Keratinocyte (primary cell): ENCODE data around the gene APEH. TPM values are rescaled to one million over a fixed set of nuclear protein-coding genes. Genes with fewer than 3 reads are reported as not detected.

Experiments used
- DNase-seq: peaks from one replicate; pipeline ENCODE4 v3.0.0-alpha.2; 2011; ENCODE audit warnings: low read depth, missing footprints, low spot score
- FAIRE-seq: peaks from 2 replicates; lab custom pipeline; 2011; peaks lifted over from hg19 to GRCh38; lab: Jason Lieb, UNC
- H2AFZ ChIP-seq: 2 replicates; pipeline ENCODE4 v1.6.0; 2012; ENCODE audit warnings: low read length, control low read depth, inconsistent platforms; ENCODE audit not compliant: control insufficient read depth
- H3K27ac ChIP-seq: 2 replicates; pipeline ENCODE4 v1.5.1; 2011; ENCODE audit warnings: low read length; ENCODE audit not compliant: control insufficient read depth, insufficient read depth
- H3K27me3 ChIP-seq: 3 replicates; pipeline ENCODE4 v1.6.0; 2011; ENCODE audit warnings: low read length; ENCODE audit not compliant: control insufficient read depth, insufficient read depth; ENCODE audit errors: extremely low read depth
- H3K36me3 ChIP-seq, 2 experiments: 2 replicates in 1 of 2; 3 replicates in 1 of 2; pipeline ENCODE4 v1.5.1; 2011; ENCODE audit warnings: low read length in 2 of 2, mild to moderate bottlenecking in 1 of 2; ENCODE audit not compliant: control insufficient read depth in 2 of 2, insufficient read depth in 2 of 2; ENCODE audit errors: extremely low read depth in 1 of 2
- H3K4me1 ChIP-seq: 3 replicates; pipeline ENCODE4 v1.5.1; 2011; ENCODE audit warnings: low read length; ENCODE audit not compliant: control insufficient read depth, insufficient read depth; ENCODE audit errors: extremely low read depth
- H3K4me2 ChIP-seq: 3 replicates; pipeline ENCODE4 v1.6.0; 2011; ENCODE audit warnings: low read depth, low read length; ENCODE audit not compliant: control insufficient read depth, insufficient read depth; ENCODE audit errors: extremely low read depth
- H3K4me3 ChIP-seq, 3 experiments: fragments of 200-600 bp in 1 of 3; sonication (generic) in 1 of 3; 2 replicates in 2 of 3; 3 replicates in 1 of 3; pipeline ENCODE4 v1.5.1; 2011 to 2016; ENCODE audit warnings: low read length in 3 of 3, mild to moderate bottlenecking in 3 of 3, control low read depth in 2 of 3, inconsistent platforms in 1 of 3, low read depth in 1 of 3, mixed read lengths in 1 of 3, mixed run types in 1 of 3, moderate library complexity in 1 of 3; ENCODE audit not compliant: control insufficient read depth in 2 of 3, insufficient read depth in 2 of 3; ENCODE audit errors: extremely low read depth in 1 of 3
- H3K79me2 ChIP-seq: 2 replicates; pipeline ENCODE4 v1.6.0; 2012; ENCODE audit warnings: low read length; ENCODE audit not compliant: control insufficient read depth, insufficient read depth
- H3K9ac ChIP-seq: 3 replicates; pipeline ENCODE4 v1.6.0; 2011; ENCODE audit warnings: low read length; ENCODE audit not compliant: control insufficient read depth, insufficient read depth; ENCODE audit errors: extremely low read depth
- H3K9me1 ChIP-seq: 3 replicates; pipeline ENCODE4 v1.6.0; 2011; ENCODE audit warnings: low read length; ENCODE audit not compliant: control insufficient read depth, insufficient read depth; ENCODE audit errors: extremely low read depth
- H3K9me3 ChIP-seq: 2 replicates; pipeline ENCODE4 v1.5.1; 2012; ENCODE audit warnings: low read depth, low read length; ENCODE audit not compliant: control insufficient read depth
- H4K20me1 ChIP-seq: 3 replicates; pipeline ENCODE4 v1.6.0; 2011; ENCODE audit warnings: low read length; ENCODE audit not compliant: control insufficient read depth, insufficient read depth; ENCODE audit errors: extremely low read depth
- CTCF ChIP-seq, 3 experiments: IDR thresholded peaks in 1 of 3; conservative IDR thresholded peaks in 1 of 3; optimal IDR thresholded peaks in 1 of 3; 2 replicates in 2 of 3; 3 replicates in 1 of 3; pipeline versions ENCODE3 to v1.5.1; 2011; ENCODE audit warnings: low read length in 3 of 3, mild to moderate bottlenecking in 3 of 3, moderate library complexity in 2 of 3, control low read depth in 1 of 3, inconsistent platforms in 1 of 3; ENCODE audit not compliant: insufficient read depth in 2 of 3; ENCODE audit errors: extremely low read depth in 1 of 3
- EZH2 ChIP-seq: IDR thresholded peaks from one replicate; pipeline ENCODE4 v1.6.1; 2012; ENCODE audit warnings: inconsistent platforms, mild to moderate bottlenecking, low read length, moderate library complexity
- dilution Hi-C: fragments of 300-500 bp; cut with MboI; formaldehyde crosslinking; loops from one replicate; pipeline ENCODE4 v1.7.0; 2020; ENCODE audit warnings: low sequenced_read_pairs; ENCODE audit not compliant: extremely low pct_ligation_motif_present
- polyA plus RNA-seq, 5 experiments: library from polyadenylated mRNA; depleted of rRNA in 3 of 5; stranded (reverse) in 3 of 5; stranded (forward) in 1 of 5; unstranded in 1 of 5; fragments of >200 nt; gene quantifications; 1 replicate in 1 of 5; 2 replicates in 3 of 5; 3 replicates in 1 of 5; pipeline versions ENCODE4 v1.2.1 to v1.2.3, GENCODE V29; 2011 to 2012; ENCODE audit warnings: missing spikeins in 2 of 5, low read depth in 1 of 5, low replicate concordance in 1 of 5

Gene APEH
- polyA plus RNA-seq, 1 donor (not counting 4 experiments of a cell fraction or from before 2014, with no cell fraction given), result 106 TPM

DNA sequence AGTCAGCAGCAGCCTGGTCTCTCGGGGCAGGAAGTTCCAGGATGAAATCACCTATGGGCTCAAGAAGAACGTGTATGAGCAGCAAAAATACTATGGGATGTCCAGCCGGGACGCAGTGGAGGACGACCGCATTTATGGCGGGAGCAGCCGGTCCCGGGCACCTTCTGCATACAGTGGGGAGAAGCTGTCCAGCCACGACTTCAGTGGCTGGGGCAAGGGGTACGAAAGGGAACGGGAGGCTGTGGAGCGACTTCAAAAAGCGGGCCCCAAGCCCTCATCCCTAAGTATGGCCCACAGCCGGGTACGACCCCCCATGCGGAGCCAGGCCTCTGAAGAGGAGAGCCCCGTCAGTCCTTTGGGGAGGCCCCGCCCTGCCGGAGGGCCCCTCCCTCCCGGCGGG, 12.1 kb upstream of the APEH start:
- no peaks in the 10 kb centered on the region for H3K4me1 ChIP-seq
- FAIRE-seq (no peak), DNase-seq (no peak)
- no peaks in the 10 kb centered on the region for H3K36me3 ChIP-seq
- no peak overlapping the region for H2AFZ ChIP-seq
- no peak overlapping the region for H3K4me3 ChIP-seq
- TF ChIP-seq CTCF (optimal IDR thresholded peaks at IDR 0.05 in 1 of 3, IDR thresholded peaks at IDR 0.05 in 1 of 3, conservative IDR thresholded peaks at IDR 0.05 in 1 of 3; ENCODE audit: extremely low read depth in 1 of 3, insufficient read depth in 2 of 3, low read length in 3 of 3) (no peak), EZH2 (no peak)
- no peaks in the 10 kb centered on the region for H4K20me1 ChIP-seq
- dilution Hi-C loops, result loop anchor here (25.0 kb wide), 1 partner anchor 100 kb away; the partner anchor contains the start of gene BSN
- H3K9me3 ChIP-seq, result no peaks in the 10 kb centered on the region
- peaks cover 22% of the 10 kb centered on the region for H3K27me3 ChIP-seq
- H3K79me2 ChIP-seq, result no peaks in the 10 kb centered on the region
- H3K27ac ChIP-seq, result no peak overlapping the region
- no peak overlapping the region for H3K4me2 ChIP-seq
- H3K9ac ChIP-seq, result no peak overlapping the region
- no peaks in the 10 kb centered on the region for H3K9me1 ChIP-seq

DNA sequence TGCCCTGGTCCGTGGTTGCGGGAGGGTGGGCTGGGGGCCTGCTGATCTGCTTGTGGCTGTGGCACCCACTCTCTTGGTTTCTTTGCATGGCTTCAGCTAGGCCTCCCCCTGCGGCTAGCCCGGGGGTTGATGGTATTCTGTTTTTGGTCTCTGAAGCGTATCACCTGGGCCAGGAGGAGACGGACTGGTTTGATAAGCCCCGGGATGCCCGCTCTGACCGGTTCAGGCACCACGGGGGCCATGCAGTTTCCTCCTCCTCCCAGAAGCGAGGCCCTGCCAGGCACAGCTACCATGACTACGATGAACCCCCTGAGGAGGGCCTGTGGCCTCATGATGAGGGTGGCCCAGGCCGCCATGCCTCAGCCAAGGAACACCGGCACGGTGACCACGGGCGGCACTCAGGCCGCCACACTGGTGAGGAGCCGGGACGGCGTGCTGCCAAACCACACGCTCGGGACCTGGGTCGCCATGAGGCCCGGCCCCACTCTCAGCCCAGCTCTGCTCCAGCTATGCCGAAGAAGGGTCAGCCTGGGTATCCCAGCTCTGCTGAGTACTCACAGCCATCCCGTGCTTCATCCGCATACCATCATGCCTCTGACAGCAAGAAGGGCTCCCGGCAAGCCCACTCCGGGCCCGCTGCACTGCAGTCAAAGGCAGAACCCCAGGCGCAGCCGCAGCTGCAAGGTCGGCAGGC, 11.3 kb upstream of the APEH start:
- DNase-seq (no peak), FAIRE-seq (no peak)
- Histone ChIP-seq H3K79me2 (no peaks in the 10 kb centered on the region), H3K27ac (no peak overlapping the region), H2AFZ (no peak overlapping the region), H3K9me3 (no peaks in the 10 kb centered on the region), H3K4me3 (no peak overlapping the region), H3K36me3 (no peaks in the 10 kb centered on the region), H3K27me3 (peaks cover 14% of the 10 kb centered on the region), H3K9ac (no peak overlapping the region), H3K9me1 (no peaks in the 10 kb centered on the region), H4K20me1 (no peaks in the 10 kb centered on the region), H3K4me2 (no peak overlapping the region), H3K4me1 (no peaks in the 10 kb centered on the region)
- TF ChIP-seq CTCF (optimal IDR thresholded peaks at IDR 0.05 in 1 of 3, IDR thresholded peaks at IDR 0.05 in 1 of 3, conservative IDR thresholded peaks at IDR 0.05 in 1 of 3; ENCODE audit: extremely low read depth in 1 of 3, insufficient read depth in 2 of 3, low read length in 3 of 3), result no peak
- TF ChIP-seq EZH2, result no peak
- dilution Hi-C loops, result loop anchor here (25.0 kb wide), 1 partner anchor 101 kb away; the partner anchor contains the start of gene BSN
